Osteoblast (primary cell): Measurements from ENCODE around the gene KCTD19. TPM values are rescaled to one million over a fixed set of nuclear protein-coding genes. Genes with fewer than 3 reads are reported as not detected.
A peak's percentile ranks its signal among the peaks of the same experiment; 100 is the strongest.

Experiments
- DNase-seq: peaks from one replicate; pipeline ENCODE4 v3.0.0; 2011; ENCODE audit warnings: low spot score, mixed read lengths; ENCODE audit not compliant: insufficient read length; ENCODE audit errors: missing footprints
- H2AFZ ChIP-seq: 2 replicates; pipeline ENCODE4 v1.6.0; 2011; ENCODE audit warnings: mild to moderate bottlenecking, low read length
- H3K27ac ChIP-seq: 2 replicates; pipeline ENCODE4 v1.5.1; 2011; ENCODE audit warnings: mild to moderate bottlenecking, low read depth, low read length, moderate library complexity
- H3K27me3 ChIP-seq: 2 replicates; pipeline ENCODE4 v1.6.0; 2012; ENCODE audit warnings: mild to moderate bottlenecking, control low read depth, inconsistent platforms, low read length, moderate library complexity; ENCODE audit not compliant: insufficient read depth
- H3K36me3 ChIP-seq: 2 replicates; pipeline ENCODE4 v1.5.1; 2011; ENCODE audit warnings: mild to moderate bottlenecking, low read length, control low read depth, moderate library complexity; ENCODE audit not compliant: insufficient read depth
- H3K4me1 ChIP-seq: 2 replicates; pipeline ENCODE4 v1.5.1; 2011; ENCODE audit warnings: mild to moderate bottlenecking, low read length, control low read depth, moderate library complexity; ENCODE audit not compliant: insufficient read depth
- H3K4me2 ChIP-seq: 2 replicates; pipeline ENCODE4 v1.6.0; 2011; ENCODE audit warnings: mild to moderate bottlenecking, low read length; ENCODE audit not compliant: insufficient read depth
- H3K4me3 ChIP-seq: fragments of 200-600 bp; sonication (generic); 3 replicates; pipeline ENCODE4 v1.5.1; 2012; ENCODE audit warnings: mild to moderate bottlenecking, low read length, inconsistent platforms; ENCODE audit not compliant: insufficient read depth
- H3K79me2 ChIP-seq: 2 replicates; pipeline ENCODE4 v1.6.0; 2012; ENCODE audit warnings: mild to moderate bottlenecking, low read length, control low read depth, inconsistent platforms; ENCODE audit not compliant: insufficient read depth
- H3K9me3 ChIP-seq: 2 replicates; pipeline ENCODE4 v1.5.1; 2011; ENCODE audit warnings: low read depth, low read length, control low read depth
- H4K20me1 ChIP-seq: 2 replicates; pipeline ENCODE4 v1.6.0; 2012; ENCODE audit warnings: mild to moderate bottlenecking, low read length, control low read depth; ENCODE audit not compliant: insufficient read depth
- total RNA-seq: library from RNA; depleted of rRNA; stranded (reverse); fragments of >200 nt; gene quantifications from 2 replicates; pipeline ENCODE4 v1.2.3, GENCODE V29; 2012
- TF ChIP-seq, protein P1 (sequence below): IDR thresholded peaks from 2 replicates; pipeline ENCODE4 v1.5.1; 2011; ENCODE audit warnings: mild to moderate bottlenecking, low read depth, low read length, moderate library complexity; ENCODE audit errors: extremely low read depth

The KCTD19 gene
- total RNA-seq, 1 donor = not detected

DNA sequence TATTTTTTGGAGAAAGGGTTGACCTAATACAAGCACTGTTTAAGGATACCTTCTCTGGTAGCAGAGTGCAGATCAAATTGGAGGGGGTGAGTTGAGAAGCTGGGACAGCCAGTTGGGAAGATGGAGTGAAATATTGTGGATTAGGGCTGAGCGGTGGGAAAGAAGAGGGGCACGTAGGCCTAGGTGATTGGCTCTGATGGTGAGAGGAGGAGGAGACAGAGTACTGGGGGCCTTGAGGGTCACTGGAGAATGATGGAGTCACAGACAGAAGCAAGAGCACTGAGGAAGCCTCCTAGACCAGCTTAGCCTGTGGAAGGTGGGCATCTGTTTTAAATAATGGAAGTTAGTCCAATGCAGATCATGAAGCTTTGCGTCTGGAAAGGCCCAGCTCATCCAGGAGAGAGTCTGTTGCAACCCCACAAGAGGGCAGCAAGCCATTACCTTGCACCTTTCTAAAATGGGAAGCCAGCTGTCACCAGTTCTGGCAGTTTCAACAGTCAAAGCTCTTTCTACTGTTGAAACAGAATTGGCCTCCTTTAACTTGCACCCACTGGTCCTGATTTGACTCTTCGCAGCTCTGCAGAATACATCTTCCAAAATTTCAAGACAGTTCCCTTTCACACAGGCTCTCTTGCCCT lies 66.0 kb downstream of the KCTD19 start:
- H3K79me2 ChIP-seq = no peaks in the 10 kb centered on the region
- peaks cover 9% of the 10 kb centered on the region for H3K4me1 ChIP-seq
- no peak overlapping the region for H3K4me3 ChIP-seq
- peak; percentile 71 for DNase-seq
- H3K4me2 ChIP-seq = no peak overlapping the region
- H2AFZ ChIP-seq = no peak overlapping the region
- H3K27ac ChIP-seq = no peak overlapping the region
- H4K20me1 ChIP-seq = no peaks in the 10 kb centered on the region
- H3K9me3 ChIP-seq = no peaks in the 10 kb centered on the region
- no peaks in the 10 kb centered on the region for H3K36me3 ChIP-seq
- H3K27me3 ChIP-seq = no peaks in the 10 kb centered on the region
- TF ChIP-seq, protein P1, sequence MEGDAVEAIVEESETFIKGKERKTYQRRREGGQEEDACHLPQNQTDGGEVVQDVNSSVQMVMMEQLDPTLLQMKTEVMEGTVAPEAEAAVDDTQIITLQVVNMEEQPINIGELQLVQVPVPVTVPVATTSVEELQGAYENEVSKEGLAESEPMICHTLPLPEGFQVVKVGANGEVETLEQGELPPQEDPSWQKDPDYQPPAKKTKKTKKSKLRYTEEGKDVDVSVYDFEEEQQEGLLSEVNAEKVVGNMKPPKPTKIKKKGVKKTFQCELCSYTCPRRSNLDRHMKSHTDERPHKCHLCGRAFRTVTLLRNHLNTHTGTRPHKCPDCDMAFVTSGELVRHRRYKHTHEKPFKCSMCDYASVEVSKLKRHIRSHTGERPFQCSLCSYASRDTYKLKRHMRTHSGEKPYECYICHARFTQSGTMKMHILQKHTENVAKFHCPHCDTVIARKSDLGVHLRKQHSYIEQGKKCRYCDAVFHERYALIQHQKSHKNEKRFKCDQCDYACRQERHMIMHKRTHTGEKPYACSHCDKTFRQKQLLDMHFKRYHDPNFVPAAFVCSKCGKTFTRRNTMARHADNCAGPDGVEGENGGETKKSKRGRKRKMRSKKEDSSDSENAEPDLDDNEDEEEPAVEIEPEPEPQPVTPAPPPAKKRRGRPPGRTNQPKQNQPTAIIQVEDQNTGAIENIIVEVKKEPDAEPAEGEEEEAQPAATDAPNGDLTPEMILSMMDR = peak; percentile 67

- no peaks in the 10 kb centered on the region for H3K27me3 ChIP-seq
- H2AFZ ChIP-seq = no peak overlapping the region
- no peak overlapping the region for H3K27ac ChIP-seq
- H3K4me2 ChIP-seq = no peak overlapping the region
- no peaks in the 10 kb centered on the region for H3K36me3 ChIP-seq
- H3K4me3 ChIP-seq = no peak overlapping the region
- H3K4me1 ChIP-seq = peaks cover 9% of the 10 kb centered on the region
- peaks cover 2% of the 10 kb centered on the region for H4K20me1 ChIP-seq
- no peaks in the 10 kb centered on the region for H3K9me3 ChIP-seq
- TF ChIP-seq, protein P1 = no peak
- H3K79me2 ChIP-seq = no peaks in the 10 kb centered on the region
- no peak for DNase-seq
Observed at GRCh38 chr16:67259705-67260104, 66.8 kb downstream of the KCTD19 start.

- peaks cover 9% of the 10 kb centered on the region for H3K4me1 ChIP-seq
- no peak overlapping the region for H3K4me2 ChIP-seq
- TF ChIP-seq, protein P1 = no peak
- no peak for DNase-seq
- no peaks in the 10 kb centered on the region for H3K79me2 ChIP-seq
- H3K27me3 ChIP-seq = no peaks in the 10 kb centered on the region
- H3K9me3 ChIP-seq = no peaks in the 10 kb centered on the region
- no peak overlapping the region for H3K27ac ChIP-seq
- no peak overlapping the region for H2AFZ ChIP-seq
- H3K4me3 ChIP-seq = no peak overlapping the region
- peaks cover 2% of the 10 kb centered on the region for H4K20me1 ChIP-seq
- H3K36me3 ChIP-seq = peaks cover 5% of the 10 kb centered on the region
Observed at GRCh38 chr16:67258161-67258835, 68.2 kb downstream of the KCTD19 start.

DNA sequence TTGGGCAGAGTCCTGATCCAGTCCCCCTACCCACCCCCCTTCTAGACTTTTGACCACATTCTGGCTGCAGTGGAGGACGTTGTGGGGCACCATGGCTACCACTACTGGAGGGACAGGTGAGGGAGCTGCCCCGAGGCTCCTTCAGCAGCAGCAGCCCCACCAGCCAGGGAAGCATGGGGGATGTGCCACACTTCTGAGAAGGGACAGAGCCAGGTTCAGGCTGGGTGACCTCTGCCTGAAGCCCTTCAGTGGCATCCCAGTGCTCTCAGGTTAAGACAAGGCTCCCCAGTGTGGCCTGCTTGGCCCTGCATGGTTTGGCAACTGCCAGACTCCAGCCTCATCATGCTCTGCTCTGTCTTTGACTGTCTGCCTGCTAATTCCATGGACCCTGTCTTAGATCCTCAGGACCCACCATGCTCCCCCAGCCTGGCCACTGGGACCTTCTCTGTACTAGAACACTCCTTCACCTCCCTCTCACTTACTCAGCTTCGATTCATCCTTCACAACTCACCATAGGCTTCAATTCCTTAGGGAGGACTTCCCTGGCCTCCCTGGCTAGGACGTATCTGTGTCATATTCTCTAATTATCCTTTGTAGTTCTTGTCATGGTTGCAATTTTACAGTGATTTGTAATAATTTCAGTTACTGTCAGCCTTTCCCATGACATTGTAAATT lies 68.9 kb downstream of the KCTD19 start:
- H3K27ac ChIP-seq = no peak overlapping the region
- H3K27me3 ChIP-seq = no peaks in the 10 kb centered on the region
- no peak overlapping the region for H2AFZ ChIP-seq
- H3K4me1 ChIP-seq = peaks cover 9% of the 10 kb centered on the region
- H3K36me3 ChIP-seq = peaks cover 6% of the 10 kb centered on the region
- no peaks in the 10 kb centered on the region for H3K9me3 ChIP-seq
- no peak overlapping the region for H3K4me3 ChIP-seq
- H3K4me2 ChIP-seq = no peak overlapping the region
- H4K20me1 ChIP-seq = peaks cover 3% of the 10 kb centered on the region
- no peaks in the 10 kb centered on the region for H3K79me2 ChIP-seq
- TF ChIP-seq, protein P1 = no peak
- DNase-seq = peak; percentile 71
